ENCODE data around the gene NUDT8. TPM values are rescaled to one million over a fixed set of nuclear protein-coding genes. Genes with fewer than 3 reads are reported as not detected.

The NUDT8 gene
- total and polyA plus RNA-seq, 10 of the 15 experiments (the other 5 are each of a cell fraction or from before 2014, with no cell fraction given) = 0.32 to 18.2 (median 9.8) TPM

DNA sequence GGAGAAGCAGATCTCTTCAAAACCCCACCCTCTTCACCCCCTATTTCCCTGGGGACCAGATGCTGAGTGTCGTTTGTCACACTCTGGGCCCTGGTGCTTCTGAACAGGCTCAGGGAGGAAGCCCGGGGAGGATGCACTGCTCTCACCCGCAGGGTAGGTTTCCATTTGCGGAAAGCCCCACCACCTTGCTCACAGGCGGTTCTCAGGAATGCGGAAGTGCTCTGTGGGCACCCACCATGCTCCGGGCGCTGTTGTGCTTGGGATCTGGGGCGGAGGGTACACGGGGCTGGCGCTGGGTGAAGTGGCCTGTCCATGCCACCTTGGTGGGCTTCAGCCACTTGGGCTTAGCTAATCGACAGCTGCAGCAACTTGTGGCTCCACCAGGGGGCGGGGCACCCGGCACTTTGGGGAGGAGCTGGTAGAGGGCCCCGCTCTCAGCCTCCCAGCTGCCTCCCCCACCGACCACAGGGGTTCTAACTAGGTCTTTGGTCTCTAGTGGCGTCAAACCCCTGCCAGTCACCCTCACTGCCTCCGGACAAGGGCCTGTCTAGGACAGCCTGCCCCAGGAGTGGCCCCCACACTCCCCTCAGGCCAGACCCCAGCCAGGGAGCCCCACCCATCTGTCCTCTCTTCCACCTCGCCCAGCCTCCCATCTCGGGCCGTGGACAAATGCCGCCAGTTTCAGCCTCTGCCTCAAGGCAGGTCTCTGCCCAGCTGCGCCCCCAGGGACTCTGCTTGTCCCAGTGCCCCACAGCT lies 15.6 kb downstream of the NUDT8 start:
- in situ Hi-C loops (cut with MboI) (no loop called here), intact Hi-C loops (cut with micrococcal nuclease; ENCODE audit: unreplicated experiment) (loop anchor here (1.0 to 5.0 kb wide), 2 partner anchors 31 to 42 kb away; partner anchors contain the start of gene GSTP1)
- H3K36me3 ChIP-seq (ENCODE audit: control insufficient read depth in 2 of 2, insufficient read depth in 2 of 2, low read length in 1 of 2) = peaks cover 5 to 22% of the 10 kb centered on the region in 2 experiments; a peak in 3 of 4 replicates
- ATAC-seq = peak; percentile 95
- CTCF ChIA-PET = interaction anchor here (0.6 to 6.0 kb wide), 16 partner anchors 10 to 223 kb away, joined by 3 to 71 read pairs (median 6); partner anchors contain the start of genes ACY3, GSTP1 and NUDT8
- BruUV-seq (replicated peaks) = no TSS peak
- RAD21 ChIA-PET (ENCODE audit: unreplicated experiment) = interaction anchor here (0.6 to 2.9 kb wide), 13 partner anchors 12 to 153 kb away, joined by 3 to 26 read pairs (median 5); partner anchors contain the start of genes GSTP1 and NUDT8
- H3K4me3 ChIP-seq = peak overlapping the region; percentile 46; the same call in 1 of the 2 replicates
- DNase-seq (ENCODE audit: low read depth, low spot score) = peak; percentile 88
- H3K4me1 ChIP-seq (ENCODE audit: control insufficient read depth, insufficient read depth, low read length) = peaks cover 22% of the 10 kb centered on the region
- no peaks in the 10 kb centered on the region for H3K79me2 ChIP-seq (ENCODE audit: control insufficient read depth, insufficient read depth, low read length)
- H3K27ac ChIP-seq (ENCODE audit: control insufficient read depth, insufficient read depth) = peak overlapping the region; percentile 97
- no peaks in the 10 kb centered on the region for H3K27me3 ChIP-seq (replicated peaks in 1 of 2; ENCODE audit: control insufficient read depth in 2 of 2, insufficient read depth in 2 of 2, low read length in 1 of 2)
- peak overlapping the region; percentile 76 for H3K9ac ChIP-seq (ENCODE audit: control insufficient read depth, insufficient read depth, low read length)
- peak; percentile 99 for FAIRE-seq
- SMC1A ChIA-PET (ENCODE audit: uncharacterized antibody, unreplicated experiment) = interaction anchor here (0.6 to 3.4 kb wide), 10 partner anchors 10 to 146 kb away, joined by 3 to 15 read pairs (median 5); partner anchors contain the start of genes GSTP1 and NUDT8
- H3K4me2 ChIP-seq (ENCODE audit: control insufficient read depth, insufficient read depth) = peak overlapping the region; percentile 69
- peak overlapping the region; percentile 89 for H2AFZ ChIP-seq (ENCODE audit: control insufficient read depth, low read depth, low read length)
- H4K20me1 ChIP-seq (ENCODE audit: control insufficient read depth, insufficient read depth) = no peaks in the 10 kb centered on the region
- H3K9me3 ChIP-seq (replicated peaks; ENCODE audit: control insufficient read depth, insufficient read depth, low read length) = no peaks in the 10 kb centered on the region
- POLR2A ChIA-PET = interaction anchor here (0.7 to 3.5 kb wide), 12 partner anchors 12 to 270 kb away, joined by 3 to 25 read pairs (median 4); partner anchors contain the start of genes ACY3, GSTP1, NUDT8 and POLD4
- 4% methylated on average over 23 of the region's 23 CpGs for WGBS (ENCODE audit: insufficient coverage, insufficient replicate concordance, low lambda C conversion rate, missing lambda C conversion rate)
- no peak for TF ChIP-seq ESRRA (IDR thresholded peaks at IDR 0.05; ENCODE audit: low read length)
- peak; percentile 97 for TF ChIP-seq RELB (IDR thresholded peaks at IDR 0.05; ENCODE audit: low read depth)
- no peak for TF ChIP-seq RAD21 (IDR thresholded peaks at IDR 0.05; ENCODE audit: insufficient read depth, low read depth, low read length)
- no peak for TF ChIP-seq SREBF1 (IDR thresholded peaks at IDR 0.05; ENCODE audit: low read length)
- TF ChIP-seq CBX3 (IDR thresholded peaks at IDR 0.05; ENCODE audit: borderline replicate concordance, low read depth) = no peak
- no peak for TF ChIP-seq ZSCAN29 (IDR thresholded peaks at IDR 0.05)
- peak; percentile 74 for TF ChIP-seq CHD2 (IDR thresholded peaks at IDR 0.05; ENCODE audit: borderline replicate concordance, low read depth, low read length)
- no peak for TF ChIP-seq WRNIP1 (IDR thresholded peaks at IDR 0.05; ENCODE audit: borderline replicate concordance, low read depth, low read length)
- no peak; the same call in 1 of the 2 replicates for TF ChIP-seq RFX5 (IDR thresholded peaks at IDR 0.05; ENCODE audit: low read depth, low read length)
- TF ChIP-seq NRF1 (conservative IDR thresholded peaks at IDR 0.05; ENCODE audit: low read depth, low read length) = no peak
- TF ChIP-seq SP1 (IDR thresholded peaks at IDR 0.05; ENCODE audit: low read depth, low read length) = peak; percentile 57
- peak; percentile 97 for TF ChIP-seq NBN (IDR thresholded peaks at IDR 0.05)
- peak; percentile 82; the same call in 1 of the 2 replicates for TF ChIP-seq POLR2AphosphoS2 (IDR thresholded peaks at IDR 0.05; ENCODE audit: low read depth, low read length)
- peak; percentile 37; the same call in 1 of the 2 replicates for TF ChIP-seq BACH1 (IDR thresholded peaks at IDR 0.05; ENCODE audit: borderline replicate concordance)
- peak; percentile 37; the same call in 1 of the 2 replicates for TF ChIP-seq NR2F1 (conservative IDR thresholded peaks at IDR 0.05)
- TF ChIP-seq PKNOX1 (IDR thresholded peaks at IDR 0.05) = peak; percentile 90
- TF ChIP-seq, protein P1, sequence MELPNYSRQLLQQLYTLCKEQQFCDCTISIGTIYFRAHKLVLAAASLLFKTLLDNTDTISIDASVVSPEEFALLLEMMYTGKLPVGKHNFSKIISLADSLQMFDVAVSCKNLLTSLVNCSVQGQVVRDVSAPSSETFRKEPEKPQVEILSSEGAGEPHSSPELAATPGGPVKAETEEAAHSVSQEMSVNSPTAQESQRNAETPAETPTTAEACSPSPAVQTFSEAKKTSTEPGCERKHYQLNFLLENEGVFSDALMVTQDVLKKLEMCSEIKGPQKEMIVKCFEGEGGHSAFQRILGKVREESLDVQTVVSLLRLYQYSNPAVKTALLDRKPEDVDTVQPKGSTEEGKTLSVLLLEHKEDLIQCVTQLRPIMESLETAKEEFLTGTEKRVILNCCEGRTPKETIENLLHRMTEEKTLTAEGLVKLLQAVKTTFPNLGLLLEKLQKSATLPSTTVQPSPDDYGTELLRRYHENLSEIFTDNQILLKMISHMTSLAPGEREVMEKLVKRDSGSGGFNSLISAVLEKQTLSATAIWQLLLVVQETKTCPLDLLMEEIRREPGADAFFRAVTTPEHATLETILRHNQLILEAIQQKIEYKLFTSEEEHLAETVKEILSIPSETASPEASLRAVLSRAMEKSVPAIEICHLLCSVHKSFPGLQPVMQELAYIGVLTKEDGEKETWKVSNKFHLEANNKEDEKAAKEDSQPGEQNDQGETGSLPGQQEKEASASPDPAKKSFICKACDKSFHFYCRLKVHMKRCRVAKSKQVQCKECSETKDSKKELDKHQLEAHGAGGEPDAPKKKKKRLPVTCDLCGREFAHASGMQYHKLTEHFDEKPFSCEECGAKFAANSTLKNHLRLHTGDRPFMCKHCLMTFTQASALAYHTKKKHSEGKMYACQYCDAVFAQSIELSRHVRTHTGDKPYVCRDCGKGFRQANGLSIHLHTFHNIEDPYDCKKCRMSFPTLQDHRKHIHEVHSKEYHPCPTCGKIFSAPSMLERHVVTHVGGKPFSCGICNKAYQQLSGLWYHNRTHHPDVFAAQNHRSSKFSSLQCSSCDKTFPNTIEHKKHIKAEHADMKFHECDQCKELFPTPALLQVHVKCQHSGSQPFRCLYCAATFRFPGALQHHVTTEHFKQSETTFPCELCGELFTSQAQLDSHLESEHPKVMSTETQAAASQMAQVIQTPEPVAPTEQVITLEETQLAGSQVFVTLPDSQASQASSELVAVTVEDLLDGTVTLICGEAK (IDR thresholded peaks at IDR 0.05; ENCODE audit: borderline replicate concordance) = peak; percentile 6; the same call in 1 of the 2 replicates
